ENCODE data around the gene CACNG4. TPM values are rescaled to one million over a fixed set of nuclear protein-coding genes. Genes with fewer than 3 reads are reported as not detected.

Gene CACNG4
- polyA plus RNA-seq, 1 experiment, result 0.25 TPM

GRCh38 chr17:67020293-67020766, 55.8 kb downstream of the CACNG4 start:
- H3K4me3 ChIP-seq (ENCODE audit: low read depth, low read length), result no peak overlapping the region
- H3K27me3 ChIP-seq (ENCODE audit: control insufficient read depth, insufficient read depth, low read length), result peaks cover 5% of the 10 kb centered on the region
- no peak for TF ChIP-seq CTCF (IDR thresholded peaks at IDR 0.05; ENCODE audit: low read depth, low read length)
- DNase-seq (ENCODE audit: low read depth, low spot score), result no peak
- ChIA-PET CTCF (no interaction called here), POLR2A (no interaction called here)
- no peak overlapping the region for H3K27ac ChIP-seq (ENCODE audit: low read depth, low read length)
- H3K9me3 ChIP-seq (ENCODE audit: control insufficient read depth, insufficient read depth, low read length), result no peaks in the 10 kb centered on the region; the same call in 1 of the 2 replicates

- Histone ChIP-seq H3K27ac (ENCODE audit: low read depth, low read length) (no peak overlapping the region), H3K4me3 (ENCODE audit: low read depth, low read length) (no peak overlapping the region), H3K9me3 (ENCODE audit: control insufficient read depth, insufficient read depth, low read length) (no peaks in the 10 kb centered on the region; the same call in 1 of the 2 replicates), H3K27me3 (ENCODE audit: control insufficient read depth, insufficient read depth, low read length) (peaks cover 3% of the 10 kb centered on the region)
- no peak for TF ChIP-seq CTCF (IDR thresholded peaks at IDR 0.05; ENCODE audit: low read depth, low read length)
- ChIA-PET CTCF (no interaction called here), POLR2A (no interaction called here)
- no peak for DNase-seq (ENCODE audit: low read depth, low spot score)
These were observed 56.7 kb downstream of the CACNG4 start for GRCh38 chr17:67021196-67021595.

GRCh38 chr17:67021743-67022450, 57.4 kb downstream of the CACNG4 start:
- Histone ChIP-seq H3K9me3 (ENCODE audit: control insufficient read depth, insufficient read depth, low read length) (no peaks in the 10 kb centered on the region; the same call in 1 of the 2 replicates), H3K27me3 (ENCODE audit: control insufficient read depth, insufficient read depth, low read length) (peaks cover 3% of the 10 kb centered on the region), H3K4me3 (ENCODE audit: low read depth, low read length) (no peak overlapping the region), H3K27ac (ENCODE audit: low read depth, low read length) (no peak overlapping the region)
- ChIA-PET CTCF (no interaction called here), POLR2A (no interaction called here)
- DNase-seq (ENCODE audit: low read depth, low spot score), result no peak
- no peak for TF ChIP-seq CTCF (IDR thresholded peaks at IDR 0.05; ENCODE audit: low read depth, low read length)

GRCh38 chr17:67022451-67022810, 57.9 kb downstream of the CACNG4 start:
- no peak for DNase-seq (ENCODE audit: low read depth, low spot score)
- Histone ChIP-seq H3K27me3 (ENCODE audit: control insufficient read depth, insufficient read depth, low read length) (peaks cover 3% of the 10 kb centered on the region), H3K9me3 (ENCODE audit: control insufficient read depth, insufficient read depth, low read length) (no peaks in the 10 kb centered on the region; the same call in 1 of the 2 replicates), H3K4me3 (ENCODE audit: low read depth, low read length) (no peak overlapping the region), H3K27ac (ENCODE audit: low read depth, low read length) (no peak overlapping the region)
- no peak for TF ChIP-seq CTCF (IDR thresholded peaks at IDR 0.05; ENCODE audit: low read depth, low read length)
- ChIA-PET CTCF (no interaction called here), POLR2A (no interaction called here)

- H3K27ac ChIP-seq (ENCODE audit: low read depth, low read length), result no peak overlapping the region
These were observed 60.2 kb downstream of the CACNG4 start for GRCh38 chr17:67024736-67025135.

More at GRCh38 chr17:67024736-67025135, 60.2 kb downstream of the CACNG4 start:
- Histone ChIP-seq H3K4me3 (ENCODE audit: low read depth, low read length) (no peak overlapping the region), H3K27me3 (ENCODE audit: control insufficient read depth, insufficient read depth, low read length) (no peaks in the 10 kb centered on the region), H3K9me3 (ENCODE audit: control insufficient read depth, insufficient read depth, low read length) (no peaks in the 10 kb centered on the region; the same call in 1 of the 2 replicates)
- ChIA-PET CTCF (no interaction called here), POLR2A (no interaction called here)
- no peak for DNase-seq (ENCODE audit: low read depth, low spot score)
- TF ChIP-seq CTCF (IDR thresholded peaks at IDR 0.05; ENCODE audit: low read depth, low read length), result no peak
